GM19238 (cell line): ENCODE measurements around the gene TSPAN11.

ENCODE experiments used
- DNase-seq: peaks from one replicate; pipeline ENCODE4 v3.0.0; 2011; ENCODE audit warnings: low spot score; ENCODE audit not compliant: insufficient read length

The TSPAN11 gene

GRCh38 chr12:30959110-30959710 is 32.7 kb downstream of the TSPAN11 start:
- DNase-seq = no peak

- no peak for DNase-seq
Measured at GRCh38 chr12:30959778-30960177, 33.2 kb downstream of the TSPAN11 start.

- no peak for DNase-seq
Measured at GRCh38 chr12:30961030-30961429, 34.5 kb downstream of the TSPAN11 start.

GRCh38 chr12:30962047-30962446 is 35.5 kb downstream of the TSPAN11 start:
- DNase-seq = no peak

GRCh38 chr12:30963709-30964564 is 37.4 kb downstream of the TSPAN11 start:
- DNase-seq = no peak

GRCh38 chr12:30964896-30965612 is 38.5 kb downstream of the TSPAN11 start:
- no peak for DNase-seq

- DNase-seq = no peak
Measured at GRCh38 chr12:30965613-30965985, 39.1 kb downstream of the TSPAN11 start.

GRCh38 chr12:30967026-30967425 is 40.5 kb downstream of the TSPAN11 start:
- no peak for DNase-seq

GRCh38 chr12:30968211-30968610 is 41.7 kb downstream of the TSPAN11 start:
- DNase-seq = no peak

GRCh38 chr12:30969006-30969405 is 42.5 kb downstream of the TSPAN11 start:
- DNase-seq = no peak

GRCh38 chr12:30969606-30970395 is 43.3 kb downstream of the TSPAN11 start:
- no peak for DNase-seq

- no peak for DNase-seq
Measured at GRCh38 chr12:30970559-30971197, 44.1 kb downstream of the TSPAN11 start.

GRCh38 chr12:30972035-30972434 is 45.5 kb downstream of the TSPAN11 start:
- DNase-seq = no peak

GRCh38 chr12:30973175-30973574 is 46.6 kb downstream of the TSPAN11 start:
- DNase-seq = no peak

- DNase-seq = no peak
Measured at GRCh38 chr12:30973830-30974229, 47.3 kb downstream of the TSPAN11 start.

- DNase-seq = no peak
Measured at GRCh38 chr12:30974746-30975500, 48.4 kb downstream of the TSPAN11 start.

- no peak for DNase-seq
Measured at GRCh38 chr12:30975581-30975980, 49.0 kb downstream of the TSPAN11 start.

- no peak for DNase-seq
Measured at GRCh38 chr12:30976206-30976605, 49.7 kb downstream of the TSPAN11 start.

GRCh38 chr12:30977124-30977523 is 50.6 kb downstream of the TSPAN11 start:
- DNase-seq = no peak
